GM18505 (cell line): Measurements from ENCODE around the gene SLC35F2.
"Not testable (repeated sequence)": the region's sequence is repeated elsewhere in the genome, so short reads cannot be mapped to it uniquely, and the experiment has no call there.

Source experiments
- ATAC-seq: cut with Tn5 transposase; IDR thresholded peaks from one replicate; pipeline ENCODE4 v1.9.1; 2021; ENCODE audit not compliant: unreplicated experiment
- POLR2A ChIP-seq: IDR thresholded peaks from 4 replicates; pipeline ENCODE4 v1.6.1; 2011; ENCODE audit warnings: borderline replicate concordance; ENCODE audit not compliant: insufficient read depth, insufficient read length; ENCODE audit errors: extremely low read depth

The SLC35F2 gene, protein sequence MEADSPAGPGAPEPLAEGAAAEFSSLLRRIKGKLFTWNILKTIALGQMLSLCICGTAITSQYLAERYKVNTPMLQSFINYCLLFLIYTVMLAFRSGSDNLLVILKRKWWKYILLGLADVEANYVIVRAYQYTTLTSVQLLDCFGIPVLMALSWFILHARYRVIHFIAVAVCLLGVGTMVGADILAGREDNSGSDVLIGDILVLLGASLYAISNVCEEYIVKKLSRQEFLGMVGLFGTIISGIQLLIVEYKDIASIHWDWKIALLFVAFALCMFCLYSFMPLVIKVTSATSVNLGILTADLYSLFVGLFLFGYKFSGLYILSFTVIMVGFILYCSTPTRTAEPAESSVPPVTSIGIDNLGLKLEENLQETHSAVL

DNA sequence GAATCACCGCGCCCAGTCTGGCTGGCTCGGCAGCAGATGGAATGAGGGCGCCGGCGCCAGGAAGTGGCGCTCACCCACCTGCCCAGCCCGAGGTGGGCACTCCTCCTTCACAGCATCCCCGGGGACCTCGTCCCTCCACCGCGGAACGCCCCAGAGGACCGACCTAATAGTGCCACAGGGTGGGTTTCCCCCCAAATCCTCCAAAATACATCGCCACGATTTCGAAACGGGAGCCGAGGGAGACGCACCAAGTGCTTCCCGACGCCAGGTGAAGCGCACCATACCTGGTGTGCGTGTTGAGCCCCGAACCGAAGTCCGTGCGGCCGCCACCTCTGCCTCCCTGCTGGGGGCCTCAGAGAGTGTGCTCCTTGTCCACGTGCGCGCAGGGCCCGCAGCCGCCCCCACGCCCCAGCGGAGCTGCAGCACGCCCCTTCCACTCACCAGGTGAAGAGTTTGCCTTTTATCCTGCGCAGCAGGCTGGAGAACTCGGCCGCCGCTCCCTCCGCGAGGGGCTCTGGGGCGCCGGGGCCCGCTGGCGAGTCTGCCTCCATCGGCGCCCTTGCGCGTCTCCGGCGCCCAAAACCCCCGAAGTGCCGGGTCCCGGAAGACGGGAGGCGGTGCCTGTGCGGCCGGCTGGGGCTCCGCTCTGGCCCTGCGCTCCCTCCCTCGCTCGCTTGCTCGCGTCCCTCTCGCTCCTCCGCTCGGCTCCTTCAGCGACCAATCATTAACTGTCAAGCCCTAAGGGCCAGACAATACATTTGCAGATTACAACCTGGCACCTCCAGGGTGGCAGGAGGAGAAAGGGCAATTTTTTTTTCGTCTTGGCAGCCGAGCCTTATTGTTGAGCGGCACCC lies at the start of gene SLC35F2:
Gene SLC35F2, minus strand, starts transcription at position 571 of the 854 bp plus-strand sequence. Its CDS starts 20 bp downstream, at position 551.
- peak; percentile 92 for ATAC-seq
- peak; percentile 91 for TF ChIP-seq POLR2A

DNA sequence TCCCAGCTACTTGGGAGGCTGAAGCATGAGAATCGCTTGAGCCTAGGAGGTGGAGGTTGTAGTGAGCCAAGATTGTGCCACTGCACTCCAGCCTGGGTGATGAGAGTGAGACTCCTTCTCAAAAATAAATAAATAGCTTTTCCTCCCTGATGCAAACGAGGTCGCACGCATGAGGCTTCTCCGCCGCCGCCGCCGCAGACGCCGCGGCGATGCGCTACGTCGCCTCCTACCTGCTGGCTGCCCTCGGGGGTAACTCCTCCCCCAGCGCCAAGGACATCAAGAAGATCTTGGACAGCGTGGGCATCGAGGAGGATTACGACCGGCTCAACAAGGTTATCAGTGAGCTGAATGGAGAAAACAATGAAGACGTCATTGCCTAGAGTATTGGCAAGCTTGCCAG lies 49.6 kb upstream of the SLC35F2 start:
- no peak for TF ChIP-seq POLR2A
- no peak for ATAC-seq

GRCh38 chr11:107898270-107898669 lies 39.7 kb upstream of the SLC35F2 start:
- no peak for ATAC-seq

GRCh38 chr11:107882095-107882820 lies 23.7 kb upstream of the SLC35F2 start:
- no peak for ATAC-seq
- no peak for TF ChIP-seq POLR2A

More at GRCh38 chr11:107898270-107898669, 39.7 kb upstream of the SLC35F2 start:
- TF ChIP-seq POLR2A: no peak

- not testable (repeated sequence) for ATAC-seq
Observed at GRCh38 chr11:107881471-107881870, 22.9 kb upstream of the SLC35F2 start.

DNA sequence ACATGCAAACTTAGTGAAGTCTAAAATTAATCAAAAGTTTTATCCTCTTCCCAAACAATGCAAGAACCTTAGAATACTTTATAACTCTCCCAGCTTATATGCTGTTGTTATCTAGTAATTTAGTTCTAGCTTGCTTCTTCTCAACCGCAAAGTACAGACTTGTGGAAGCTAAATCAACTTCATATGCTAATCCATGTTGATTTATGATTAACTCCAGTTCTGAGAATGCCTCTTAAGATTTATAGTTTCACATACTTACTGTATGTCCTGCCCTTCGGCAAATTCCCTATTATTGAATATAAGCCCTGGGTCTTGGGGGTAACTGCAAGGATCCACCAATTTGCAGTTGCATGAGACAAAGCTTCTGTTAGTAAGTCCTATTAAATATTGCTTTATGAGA lies 17.6 kb upstream of the SLC35F2 start:
- no peak for ATAC-seq
- no peak for TF ChIP-seq POLR2A

DNA sequence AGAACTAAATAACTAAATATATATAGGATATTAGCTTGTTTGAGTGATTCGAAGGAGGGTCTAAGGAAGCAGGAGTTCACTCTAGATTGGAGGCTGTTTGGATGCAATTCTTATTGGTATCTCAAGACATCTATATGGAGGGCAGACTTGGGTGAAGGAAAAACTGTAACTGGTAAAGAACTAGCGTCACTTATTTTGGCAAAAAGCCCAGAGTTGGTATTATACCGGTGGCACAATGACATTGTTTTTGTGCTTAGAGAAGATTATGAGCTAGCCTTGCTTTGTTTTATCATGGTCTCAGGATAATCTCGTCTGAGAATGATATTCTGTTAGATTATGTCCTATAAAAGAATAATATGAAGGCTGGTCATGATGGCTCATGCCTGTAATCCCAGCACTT lies 6.0 kb upstream of the SLC35F2 start:
- TF ChIP-seq POLR2A: no peak
- no peak for ATAC-seq

GRCh38 chr11:107860688-107861087 lies 2.1 kb upstream of the SLC35F2 start:
- TF ChIP-seq POLR2A: no peak
- ATAC-seq: no peak

DNA sequence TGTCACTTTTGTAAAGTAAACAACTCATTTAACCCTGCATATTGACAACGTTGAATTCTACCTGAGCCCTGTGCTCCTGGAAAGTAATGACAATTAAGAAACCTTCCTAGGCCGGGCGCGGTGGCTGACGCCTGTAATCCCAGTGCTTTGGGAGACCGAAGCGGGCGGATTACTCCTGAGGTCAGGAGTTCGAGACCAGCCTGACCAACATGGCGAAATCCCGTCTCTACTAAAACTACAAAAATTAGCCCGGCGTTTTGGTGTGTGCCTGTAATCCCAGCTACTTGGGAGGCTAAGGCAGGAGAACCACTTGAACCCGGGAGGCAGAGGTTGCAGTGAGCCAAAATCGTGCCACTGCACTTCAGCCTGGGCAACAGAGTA lies 1.6 kb upstream of the SLC35F2 start:
- ATAC-seq: not testable (repeated sequence)

DNA sequence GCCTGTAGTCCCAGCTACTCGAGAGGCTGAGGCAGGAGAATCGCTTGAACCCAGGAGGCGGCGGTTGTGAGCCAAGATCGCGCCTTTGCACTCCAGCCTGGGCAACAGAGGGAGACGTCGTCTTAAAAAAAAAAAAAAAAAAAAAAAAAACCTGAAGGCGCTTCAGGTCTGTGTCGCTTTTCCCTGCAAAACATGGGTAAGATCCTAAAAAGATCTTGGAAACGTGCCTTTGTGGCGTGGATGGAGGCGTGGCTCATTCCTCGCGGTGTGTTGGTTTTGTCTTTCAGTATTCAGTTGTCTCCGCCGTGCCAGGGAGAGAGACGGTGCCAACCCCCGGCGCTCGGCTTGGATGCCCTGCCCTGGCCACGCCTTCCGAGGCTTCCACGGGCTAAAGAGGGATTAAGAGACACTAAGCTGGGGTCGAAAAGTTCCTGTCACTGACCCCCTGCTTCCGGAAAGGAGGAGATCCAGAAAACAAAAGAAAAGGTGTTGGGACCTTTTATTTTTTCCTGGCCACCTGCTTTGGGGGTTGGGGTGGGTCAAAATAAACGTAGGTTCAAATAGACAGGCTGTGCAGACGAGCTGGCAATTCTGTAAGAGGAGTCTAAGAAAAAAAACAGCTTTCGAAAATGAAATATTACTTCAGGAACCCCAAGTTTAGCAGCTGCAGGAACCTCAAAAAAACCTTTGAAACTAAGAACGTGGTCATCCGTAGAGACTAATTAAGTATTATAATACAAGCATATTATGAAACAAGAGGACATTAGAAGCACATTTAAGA lies 1.1 kb upstream of the SLC35F2 start:
- ATAC-seq: no peak
- peak; percentile 14 for TF ChIP-seq POLR2A

DNA sequence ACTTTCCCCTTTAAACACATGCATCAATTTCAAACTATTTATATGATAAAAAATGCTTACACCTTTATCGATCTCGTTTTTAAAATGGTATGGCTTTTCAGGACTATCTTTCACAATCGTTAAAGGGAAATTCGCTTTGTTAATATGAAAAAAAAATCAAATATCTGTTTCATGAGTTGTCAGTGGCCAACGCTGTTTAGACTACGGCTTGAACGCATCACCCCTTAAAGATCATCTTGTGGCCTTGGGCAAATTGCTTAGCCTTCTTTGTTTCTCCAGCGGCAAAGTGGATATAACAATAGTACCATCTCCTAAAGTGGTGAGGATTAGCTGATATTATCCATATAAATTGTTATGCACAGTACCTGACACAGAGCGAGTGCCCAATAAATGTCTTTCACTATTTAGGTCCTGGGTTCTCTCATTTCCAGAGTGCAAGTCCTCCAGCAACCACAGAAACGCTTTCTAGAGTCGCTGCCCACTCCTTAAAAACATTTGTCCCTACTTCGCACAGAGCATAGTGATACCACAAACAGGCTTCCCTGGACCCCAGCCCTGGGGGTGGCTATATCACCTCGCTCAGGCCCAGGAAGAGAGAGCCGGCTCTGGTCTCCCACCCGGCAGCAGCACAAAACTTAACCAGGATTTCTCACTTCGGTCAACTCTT lies 904 bp downstream of the SLC35F2 start:
- ATAC-seq: no peak
- TF ChIP-seq POLR2A: no peak

DNA sequence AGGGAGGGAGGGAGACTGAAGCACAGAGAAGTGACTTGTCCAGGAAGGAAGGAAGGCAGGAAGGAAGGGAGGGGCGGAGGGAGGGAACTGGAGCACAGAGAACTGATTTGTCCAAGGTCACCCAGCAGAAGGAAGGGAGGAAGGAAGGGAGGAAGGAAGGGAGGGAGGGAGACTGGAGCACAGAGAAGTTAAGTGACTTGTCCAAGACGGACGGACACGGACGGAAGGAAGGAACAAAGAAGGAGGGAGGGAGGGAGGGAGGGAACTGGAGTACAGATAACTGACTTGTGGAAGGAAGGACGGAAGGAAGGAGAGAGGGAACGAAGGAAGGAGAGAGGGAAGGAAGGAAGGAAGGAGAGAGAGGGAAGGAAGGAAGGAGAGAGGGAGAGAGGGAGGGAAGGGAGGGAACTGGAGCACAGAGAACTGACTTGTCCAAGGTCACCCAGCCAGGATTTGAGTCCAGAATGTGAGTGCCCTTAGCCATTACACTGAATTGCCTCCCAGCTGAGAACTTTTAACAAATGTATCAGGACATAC lies 1.5 kb downstream of the SLC35F2 start:
- no peak for TF ChIP-seq POLR2A
- no peak for ATAC-seq
